Pancreas (tissue), 10 donors: ENCODE results near the gene LOXL1. TPM values are rescaled to one million over a fixed set of nuclear protein-coding genes. Genes with fewer than 3 reads are reported as not detected.

ENCODE experiments used
- ATAC-seq, 4 donors: fragments of 200-7000 bp; cut with Tn5 transposase; one replicate each; pipeline versions ENCODE4 v1.8.0 to v1.9.1; 2020; ENCODE audit warnings: mild to moderate bottlenecking in 4 of 4, moderate library complexity in 4 of 4
- DNase-seq, 6 donors: peaks; one replicate each; pipeline ENCODE4 v3.0.0-alpha.2; 2020
- FAIRE-seq: peaks from 2 replicates; lab custom pipeline; 2012; peaks lifted over from hg19 to GRCh38; lab: Jason Lieb, UNC
- H3K27ac ChIP-seq, 4 donors: fragments of 200-600 bp; sonication (generic); 1 replicate in 3 of 4; 2 replicates in 1 of 4; pipeline versions ENCODE4 v1.5.0 to v1.8.0; 2020
- H3K27me3 ChIP-seq, 4 donors: fragments of 200-600 bp; one replicate each; pipeline ENCODE4 v1.8.0; 2021
- H3K36me3 ChIP-seq, 3 donors: fragments of 200-600 bp; sonication (generic) in 1 of 3; one replicate each; pipeline versions ENCODE4 v1.5.0 to v1.8.0; 2020 to 2021
- H3K4me1 ChIP-seq, 3 donors: fragments of 200-600 bp; one replicate each; pipeline ENCODE4 v1.8.0; 2021
- H3K4me3 ChIP-seq, 4 donors: fragments of 200-600 bp; sonication (generic) in 2 of 4; one replicate each; pipeline versions ENCODE4 v1.5.0 to v1.8.0; 2020 to 2021
- H3K9me3 ChIP-seq, 4 donors: fragments of 200-600 bp; one replicate each; pipeline ENCODE4 v1.8.0; 2021
- CTCF ChIP-seq, 4 donors: fragments of 200-600 bp; sonication (generic) in 3 of 4; IDR thresholded peaks; one replicate each; pipeline versions ENCODE4 v1.5.0 to v1.8.0; 2021; ENCODE audit warnings: antibody characterized with exemption in 4 of 4
- WGBS, 2 donors: extraction: QIAGEN DNeasy Blood & Tissue Kit; methylation state at CpG; one replicate each; pipeline ENCODE4 v1.1.7; 2013; 5-methylcytosine and 5-hydroxymethylcytosine counted together
- intact Hi-C, 3 donors: fragments of 100-400 bp; cut with DNase I; formaldehyde crosslinking; loops; one replicate each; pipeline versions ENCODE4 v1.11.1 to v1.14.2; 2022
- polyA plus RNA-seq, 2 donors: library from polyadenylated mRNA; stranded (reverse); fragments of 200-250 nt; gene quantifications; one replicate each; pipeline ENCODE4 v1.2.3, GENCODE V29; 2013
- total RNA-seq, 6 donors: library from RNA; stranded (reverse); fragmentation: NEBNext Ultra II Directional in 4 of 6; extraction: Animal tissue kit (Norgen Biotek cat#: 25700) in 4 of 6; gene quantifications; one replicate each; pipeline versions ENCODE4 v1.2.1 to v1.2.4, GENCODE V29; 2021 to 2023
- donor health status: healthy with polysubstance abuse.
- donor health status: DM: no; HTN: no; CAD: no; lungs with moderate emphysema.
- donor health status: DM: no; HTN: no; CAD: no.
- donor health status: control.
- donor health status: control.
- donor health status: Bipolar disorder and iron deficiency.
- donor health status: DM: yes; HTN: yes; CAD: no.
- donor health status: DM: no; HTN: no; CAD: no.
- donor health status: DM: no; HTN: no; CAD: no.
- donor health status: DM: yes; HTN: yes; CAD: no.

The LOXL1 gene
- total and polyA plus RNA-seq, 8 donors, result 2.2 to 14.9 (median 5.5) TPM

- 63% methylated on average over 19 of the region's 19 CpGs for WGBS, 2 donors
Observed at GRCh38 chr15:73922186-73923151, 3.8 kb upstream of the LOXL1 start.

GRCh38 chr15:73923156-73923487 lies 3.1 kb upstream of the LOXL1 start:
- FAIRE-seq, result no peak
- 75 to 77% methylated on average over 7 of the region's 7 CpGs for WGBS, 2 donors
- no peak overlapping the region for H3K4me3 ChIP-seq

More at GRCh38 chr15:73922186-73923151, 3.8 kb upstream of the LOXL1 start:
- no peak overlapping the region for H3K4me3 ChIP-seq
- no peaks in the 10 kb centered on the region for H3K4me1 ChIP-seq
- TF ChIP-seq CTCF (IDR thresholded peaks at IDR 0.05), result no peak
- ATAC-seq (no peak), DNase-seq (peak in 1 of 6 donors; percentile 53), FAIRE-seq (no peak)
- H3K27ac ChIP-seq, result no peak overlapping the region
- H3K27me3 ChIP-seq, result no peaks in the 10 kb centered on the region
- no peaks in the 10 kb centered on the region for H3K36me3 ChIP-seq
- no peaks in the 10 kb centered on the region for H3K9me3 ChIP-seq
- intact Hi-C loops, result no loop called here

GRCh38 chr15:73923488-73924164 lies 2.6 kb upstream of the LOXL1 start:
- DNase-seq, result peak in 1 of 6 donors; percentile 29
- 79 to 83% methylated on average over 6 of the region's 6 CpGs for WGBS, 2 donors

More at GRCh38 chr15:73923156-73923487, 3.1 kb upstream of the LOXL1 start:
- intact Hi-C loops, result no loop called here
- Histone ChIP-seq H3K9me3 (no peaks in the 10 kb centered on the region), H3K27me3 (no peaks in the 10 kb centered on the region), H3K4me1 (peaks cover 0 to 2% (median 2%) of the 10 kb centered on the region in 3 donors), H3K36me3 (no peaks in the 10 kb centered on the region), H3K27ac (no peak overlapping the region)
- no peak for TF ChIP-seq CTCF (IDR thresholded peaks at IDR 0.05)
- DNase-seq, result peak in 1 of 6 donors; percentile 28
- no peak for ATAC-seq

GRCh38 chr15:73924171-73924921 lies 1.9 kb upstream of the LOXL1 start:
- Histone ChIP-seq H3K9me3 (no peaks in the 10 kb centered on the region), H3K4me1 (peaks cover 0 to 6% (median 5%) of the 10 kb centered on the region in 3 donors), H3K36me3 (no peaks in the 10 kb centered on the region), H3K27me3 (no peaks in the 10 kb centered on the region), H3K27ac (peak overlapping the region in 1 of 4 donors; percentile 11), H3K4me3 (no peak overlapping the region)
- DNase-seq (peak in 1 of 6 donors; percentile 49), ATAC-seq (no peak), FAIRE-seq (no peak)
- no peak for TF ChIP-seq CTCF (IDR thresholded peaks at IDR 0.05)
- 63 to 66% methylated on average over 12 of the region's 12 CpGs for WGBS, 2 donors
- intact Hi-C loops, result no loop called here

More at GRCh38 chr15:73923488-73924164, 2.6 kb upstream of the LOXL1 start:
- ATAC-seq (no peak), FAIRE-seq (no peak)
- Histone ChIP-seq H3K36me3 (no peaks in the 10 kb centered on the region), H3K4me1 (peaks cover 0 to 6% (median 5%) of the 10 kb centered on the region in 3 donors), H3K27ac (peak overlapping the region in 1 of 4 donors; percentile 11), H3K4me3 (no peak overlapping the region), H3K9me3 (no peaks in the 10 kb centered on the region), H3K27me3 (no peaks in the 10 kb centered on the region)
- no peak for TF ChIP-seq CTCF (IDR thresholded peaks at IDR 0.05)
- intact Hi-C loops, result no loop called here
